HepG2 (cell line): ENCODE measurements around the gene MYH9. TPM values are rescaled to one million over a fixed set of nuclear protein-coding genes. Genes with fewer than 3 reads are reported as not detected.

Experiments used
- AHR ChIP-seq: IDR thresholded peaks from 2 replicates; pipeline ENCODE4 v1.6.1; 2018; ENCODE audit warnings: missing genetic modification reagents, missing compliant biosample characterization
- BRD4 ChIP-seq: sonication (generic); formaldehyde crosslinking; IDR thresholded peaks from 2 replicates; pipeline ENCODE4 v1.4.0; 2020; ENCODE audit warnings: missing genetic modification reagents
- ELK4 ChIP-seq: sonication (generic); formaldehyde crosslinking; IDR thresholded peaks from 2 replicates; pipeline ENCODE4 v1.9.0; 2021; ENCODE audit warnings: missing genetic modification reagents, borderline replicate concordance
- HMGXB3 ChIP-seq: sonication (generic); formaldehyde crosslinking; IDR thresholded peaks from 2 replicates; pipeline ENCODE4 v1.4.0; 2020; ENCODE audit warnings: missing genetic modification reagents, borderline replicate concordance
- IKZF1 ChIP-seq: fragments of 450-650 bp; IDR thresholded peaks from 2 replicates; pipeline ENCODE4 v1.7.1; 2016
- IKZF4 ChIP-seq: sonication (generic); formaldehyde crosslinking; IDR thresholded peaks from 2 replicates; pipeline ENCODE4 v1.5.1; 2020; ENCODE audit warnings: borderline replicate concordance, mild to moderate bottlenecking, low read depth, missing genetic modification reagents; ENCODE audit errors: not compliant biosample characterization
- MAFG ChIP-seq: sonication (generic); formaldehyde crosslinking; IDR thresholded peaks from 2 replicates; pipeline ENCODE4 v1.5.1; 2020; ENCODE audit warnings: mild to moderate bottlenecking, missing genetic modification reagents
- MTA1 ChIP-seq: sonication (generic); formaldehyde crosslinking; IDR thresholded peaks from 2 replicates; pipeline ENCODE4 v1.4.0; 2020; ENCODE audit warnings: missing genetic modification reagents, mild to moderate bottlenecking, borderline replicate concordance
- NFE2L1 ChIP-seq: sonication (generic); formaldehyde crosslinking; IDR thresholded peaks from 2 replicates; pipeline ENCODE4 v1.4.0; 2020; ENCODE audit warnings: missing genetic modification reagents, mild to moderate bottlenecking, borderline replicate concordance
- PCBP2 ChIP-seq: fragments of 200-400 bp; formaldehyde crosslinking; optimal IDR thresholded peaks from 2 replicates; pipeline ENCODE3; 2018; ENCODE audit warnings: low read length, low read depth; ENCODE audit not compliant: poor library complexity, severe bottlenecking
- STAT5B ChIP-seq: sonication (generic); formaldehyde crosslinking; IDR thresholded peaks from 2 replicates; pipeline ENCODE4 v1.4.0; 2020; ENCODE audit warnings: missing genetic modification reagents
- XRCC5 ChIP-seq: fragments of 200-400 bp; formaldehyde crosslinking; optimal IDR thresholded peaks from 2 replicates; pipeline ENCODE3; 2017; ENCODE audit warnings: mild to moderate bottlenecking, low read length
- ZBTB38 ChIP-seq: sonication (generic); formaldehyde crosslinking; IDR thresholded peaks from 2 replicates; pipeline ENCODE4 v1.5.1; 2020; ENCODE audit warnings: mild to moderate bottlenecking, missing genetic modification reagents
- ZFYVE20 ChIP-seq: sonication (generic); formaldehyde crosslinking; IDR thresholded peaks from 2 replicates; pipeline ENCODE4 v1.8.0; 2023; ENCODE audit warnings: low read depth, mild to moderate bottlenecking, moderate library complexity, missing genetic modification reagents, borderline replicate concordance
- ZMYM2 ChIP-seq: sonication (generic); formaldehyde crosslinking; IDR thresholded peaks from 2 replicates; pipeline ENCODE4 v1.8.0; 2022; ENCODE audit warnings: mild to moderate bottlenecking, missing genetic modification reagents
- ZNF274 ChIP-seq: sonication (generic); formaldehyde crosslinking; IDR thresholded peaks from 2 replicates; pipeline ENCODE4 v1.5.1; 2020; ENCODE audit warnings: mild to moderate bottlenecking, missing genetic modification reagents
- ZNF34 ChIP-seq: sonication (generic); formaldehyde crosslinking; IDR thresholded peaks from 2 replicates; pipeline ENCODE4 v1.4.0; 2020; ENCODE audit warnings: mild to moderate bottlenecking, missing genetic modification reagents, borderline replicate concordance
- ZNF530 ChIP-seq: sonication (generic); formaldehyde crosslinking; IDR thresholded peaks from 2 replicates; pipeline ENCODE4 v1.5.0; 2020; ENCODE audit warnings: low read depth, mild to moderate bottlenecking, missing genetic modification reagents
- ZNF660 ChIP-seq: sonication (generic); formaldehyde crosslinking; IDR thresholded peaks from 2 replicates; pipeline ENCODE4 v1.5.1; 2020; ENCODE audit warnings: mild to moderate bottlenecking, low read depth, missing genetic modification reagents, borderline replicate concordance
- ZNF816 ChIP-seq: sonication (generic); formaldehyde crosslinking; IDR thresholded peaks from 2 replicates; pipeline ENCODE4 v1.8.0; 2022; ENCODE audit warnings: missing genetic modification reagents, mild to moderate bottlenecking, borderline replicate concordance
- polyA plus RNA-seq, 8 experiments: library from polyadenylated mRNA; depleted of rRNA in 3 of 8; stranded (reverse) in 7 of 8; unstranded in 1 of 8; fragments of >200 nt; fragmentation: Illumina TruSeq in 4 of 8; extraction: Trizol in 4 of 8; gene quantifications; 2 replicates each; pipeline versions ENCODE4 v1.2.1 to v1.2.3, GENCODE V29; 2011 to 2016; ENCODE audit warnings: low read depth in 4 of 8, missing spikeins in 1 of 8, mixed read lengths in 1 of 8; ENCODE audit not compliant: insufficient read depth in 1 of 8
- total RNA-seq, 5 experiments: library from RNA; depleted of rRNA; stranded (reverse); fragments of >200 nt; fragmentation: Illumina TruSeq; extraction: Trizol; gene quantifications; 2 replicates each; pipeline ENCODE4 v1.2.3, GENCODE V29; 2016; ENCODE audit warnings: low read depth in 1 of 5
- TF ChIP-seq, protein P1 (sequence below): sonication (generic); formaldehyde crosslinking; IDR thresholded peaks from 2 replicates; pipeline ENCODE4 v1.4.0; 2020; ENCODE audit warnings: missing genetic modification reagents
- TF ChIP-seq, protein P2 (sequence below): sonication (generic); formaldehyde crosslinking; IDR thresholded peaks from 2 replicates; pipeline ENCODE4 v1.5.0; 2020; ENCODE audit warnings: missing genetic modification reagents

Gene MYH9
- total and polyA plus RNA-seq, 2 of the 13 experiments (the other 11 are each of a cell fraction or from before 2014, with no cell fraction given) = 50.7 to 98.5 TPM

- no peak for TF ChIP-seq ZNF34 (CRISPR knock-in tag)
- TF ChIP-seq ZMYM2 = no peak
- TF ChIP-seq ZNF816 (CRISPR knock-in tag) = peak; percentile 43; the same call in 1 of the 2 replicates
- no peak for TF ChIP-seq ZNF530 (CRISPR knock-in tag)
- no peak for TF ChIP-seq STAT5B (CRISPR knock-in tag)
- TF ChIP-seq MAFG (CRISPR knock-in tag) = no peak
- no peak for TF ChIP-seq ZFYVE20 (CRISPR knock-in tag)
- TF ChIP-seq HMGXB3 (CRISPR knock-in tag) = 0 out of 2 replicates have a peak, but pooled peaks have one; percentile 23
- no peak for TF ChIP-seq ZNF274 (CRISPR knock-in tag)
- TF ChIP-seq, protein P1, sequence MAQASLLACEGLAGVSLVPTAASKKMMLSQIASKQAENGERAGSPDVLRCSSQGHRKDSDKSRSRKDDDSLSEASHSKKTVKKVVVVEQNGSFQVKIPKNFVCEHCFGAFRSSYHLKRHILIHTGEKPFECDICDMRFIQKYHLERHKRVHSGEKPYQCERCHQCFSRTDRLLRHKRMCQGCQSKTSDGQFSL (CRISPR knock-in tag) = no peak
- 0 out of 2 replicates have a peak, but pooled peaks have one; percentile 55 for TF ChIP-seq BRD4 (CRISPR knock-in tag)
- TF ChIP-seq AHR = no peak
- no peak for TF ChIP-seq NFE2L1
- TF ChIP-seq IKZF4 (CRISPR knock-in tag) = no peak
- TF ChIP-seq PCBP2 = no peak
- peak; percentile 98 for TF ChIP-seq MTA1 (CRISPR knock-in tag)
- no peak for TF ChIP-seq ELK4 (CRISPR knock-in tag)
- no peak for TF ChIP-seq IKZF1
- TF ChIP-seq ZNF660 = no peak
- peak; percentile 66 for TF ChIP-seq XRCC5
- TF ChIP-seq, protein P2, sequence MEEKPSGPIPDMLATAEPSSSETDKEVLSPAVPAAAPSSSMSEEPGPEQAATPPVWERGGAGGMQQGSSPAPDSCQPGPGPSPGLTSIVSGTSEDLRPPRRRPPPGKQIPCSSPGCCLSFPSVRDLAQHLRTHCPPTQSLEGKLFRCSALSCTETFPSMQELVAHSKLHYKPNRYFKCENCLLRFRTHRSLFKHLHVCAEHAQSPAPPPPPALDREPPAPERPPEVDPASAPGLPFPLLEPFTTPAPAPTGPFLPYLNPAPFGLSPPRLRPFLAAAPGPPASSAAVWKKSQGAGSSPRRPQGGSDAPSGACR (CRISPR knock-in tag) = 0 out of 2 replicates have a peak, but pooled peaks have one; percentile 37
- peak; percentile 44; the same call in 1 of the 2 replicates for TF ChIP-seq ZBTB38 (CRISPR knock-in tag)
These were observed 36.8 kb downstream of the MYH9 start (continued) for GRCh38 chr22:36350751-36351594.
